Gastroesophageal sphincter (tissue), 3 donors: ENCODE measurements around the gene GNG2.

ENCODE experiments used
- EP300 ChIP-seq: sonication (generic); formaldehyde crosslinking; IDR thresholded peaks from one replicate; pipeline ENCODE4 v1.6.1; 2017; ENCODE audit warnings: antibody characterized with exemption, mild to moderate bottlenecking
- TF ChIP-seq, protein P1 (sequence below), 4 experiments: fragments of 200-600 bp in 2 of 4; fragments of 450-650 bp in 2 of 4; sonication (generic) in 1 of 4; IDR thresholded peaks; one replicate each; pipeline ENCODE4 v1.5.1; 2017 to 2019; ENCODE audit warnings: antibody characterized with exemption in 4 of 4, mild to moderate bottlenecking in 2 of 4, moderate library complexity in 2 of 4

DNA sequence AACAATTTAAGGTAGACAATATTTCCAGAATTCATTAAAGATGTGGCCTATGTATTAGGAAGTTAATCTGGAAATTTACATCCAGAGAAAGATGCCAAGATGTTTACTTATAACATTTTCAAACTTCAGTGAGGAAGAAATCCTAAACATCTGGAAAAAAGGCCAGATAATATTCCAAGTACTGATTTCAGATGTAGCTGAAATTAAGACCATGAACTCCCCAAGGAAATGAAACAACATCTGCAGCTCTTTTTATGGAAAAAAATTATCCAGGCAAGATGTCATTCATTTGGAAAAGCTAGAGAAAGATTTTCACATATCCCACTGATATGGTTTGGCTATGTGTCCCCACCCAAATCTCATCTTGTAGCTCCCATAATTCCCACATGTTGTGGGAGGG is 35.0 kb downstream of the GNG2 start:
- TF ChIP-seq, protein P1, sequence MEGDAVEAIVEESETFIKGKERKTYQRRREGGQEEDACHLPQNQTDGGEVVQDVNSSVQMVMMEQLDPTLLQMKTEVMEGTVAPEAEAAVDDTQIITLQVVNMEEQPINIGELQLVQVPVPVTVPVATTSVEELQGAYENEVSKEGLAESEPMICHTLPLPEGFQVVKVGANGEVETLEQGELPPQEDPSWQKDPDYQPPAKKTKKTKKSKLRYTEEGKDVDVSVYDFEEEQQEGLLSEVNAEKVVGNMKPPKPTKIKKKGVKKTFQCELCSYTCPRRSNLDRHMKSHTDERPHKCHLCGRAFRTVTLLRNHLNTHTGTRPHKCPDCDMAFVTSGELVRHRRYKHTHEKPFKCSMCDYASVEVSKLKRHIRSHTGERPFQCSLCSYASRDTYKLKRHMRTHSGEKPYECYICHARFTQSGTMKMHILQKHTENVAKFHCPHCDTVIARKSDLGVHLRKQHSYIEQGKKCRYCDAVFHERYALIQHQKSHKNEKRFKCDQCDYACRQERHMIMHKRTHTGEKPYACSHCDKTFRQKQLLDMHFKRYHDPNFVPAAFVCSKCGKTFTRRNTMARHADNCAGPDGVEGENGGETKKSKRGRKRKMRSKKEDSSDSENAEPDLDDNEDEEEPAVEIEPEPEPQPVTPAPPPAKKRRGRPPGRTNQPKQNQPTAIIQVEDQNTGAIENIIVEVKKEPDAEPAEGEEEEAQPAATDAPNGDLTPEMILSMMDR (IDR thresholded peaks at IDR 0.05), result no peak
- TF ChIP-seq EP300, result no peak
